GM12891 (cell line): Measurements from ENCODE around the gene FAM227A.

ENCODE experiments used
- POLR2A ChIP-seq: IDR thresholded peaks from 2 replicates; pipeline ENCODE4 v1.6.1; 2011; ENCODE audit warnings: low read depth, low read length, control low read depth
- POLR2AphosphoS5 ChIP-seq: IDR thresholded peaks from 2 replicates; pipeline ENCODE4 v1.6.1; 2011; ENCODE audit warnings: low read depth, low read length, control low read depth
- POU2F2 ChIP-seq: IDR thresholded peaks from 2 replicates; pipeline ENCODE4 v1.6.1; 2011; ENCODE audit warnings: low read depth, mild to moderate bottlenecking, control low read depth, low read length, moderate library complexity
- SPI1 ChIP-seq: IDR thresholded peaks from 2 replicates; pipeline ENCODE4 v1.6.1; 2011; ENCODE audit warnings: low read depth, low read length, control low read depth
- TAF1 ChIP-seq: IDR thresholded peaks from 2 replicates; pipeline ENCODE4 v1.6.1; 2011; ENCODE audit warnings: low read depth, low read length, control low read depth

DNA sequence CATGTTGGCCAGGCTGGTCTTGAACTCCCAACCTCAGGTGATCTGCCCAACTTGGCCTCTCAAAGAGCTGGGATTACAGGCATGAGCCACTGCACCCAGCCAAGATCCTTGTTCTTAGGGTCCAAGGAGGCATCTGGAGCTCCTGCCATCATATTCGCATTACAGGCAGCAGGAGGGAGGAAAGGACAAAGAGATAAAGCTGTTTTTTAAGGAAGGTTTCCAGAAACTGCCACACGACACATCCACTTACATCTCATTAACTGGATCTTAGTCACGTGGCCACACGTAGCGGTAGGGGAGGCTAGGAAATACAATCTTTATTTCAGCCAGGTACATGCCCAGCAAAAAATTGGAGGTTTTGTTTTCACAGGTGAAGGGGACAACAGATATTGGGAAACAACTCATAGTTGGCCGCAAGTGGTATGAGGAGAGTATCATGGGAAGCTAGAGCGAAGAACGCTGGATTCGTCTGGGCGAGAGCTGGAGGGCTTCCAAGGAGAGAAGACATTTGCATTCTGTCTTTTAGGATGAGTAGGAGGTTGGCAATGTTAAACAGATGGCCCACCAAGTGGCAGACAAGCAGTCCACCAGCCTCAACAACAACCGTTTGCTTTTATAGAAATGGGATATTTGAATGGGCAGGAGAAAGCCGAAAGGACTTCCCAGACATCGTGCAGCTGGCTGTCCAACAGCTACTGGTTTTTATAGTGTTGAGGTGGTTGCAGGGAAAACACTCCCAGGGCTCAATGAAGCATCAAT is 47.0 kb downstream of the FAM227A start:
- TF ChIP-seq POU2F2 = no peak
- no peak for TF ChIP-seq TAF1
- no peak for TF ChIP-seq POLR2A
- TF ChIP-seq POLR2AphosphoS5 = no peak
- TF ChIP-seq SPI1 = no peak
